IMR-90 (cell line): ENCODE measurements around the gene DLGAP4. TPM values are rescaled to one million over a fixed set of nuclear protein-coding genes. Genes with fewer than 3 reads are reported as not detected.

Source experiments
- ATAC-seq: fragments of 200-7000 bp; cut with Tn5 transposase; 2 replicates; pipeline ENCODE4 v1.9.1; 2020; ENCODE audit warnings: low read depth, mild to moderate bottlenecking, moderate library complexity
- BruUV-seq: library from RNA; stranded (reverse); fragments of 400-500 nt; replicated peaks from 2 replicates; lab custom pipeline; 2021; lab: Mats Ljungman, UMichigan
- CTCF ChIA-PET: fragments of 300-600 bp; formaldehyde crosslinking; extraction: SDS; loops from one replicate; lab custom pipeline; 2021; ENCODE audit warnings: antibody characterized with exemption; lab: Yijun Ruan, JAX
- POLR2A ChIA-PET: fragments of 300-600 bp; sonication (Branson Sonifier 250); formaldehyde crosslinking; loops from one replicate; lab custom pipeline; 2022; ENCODE audit warnings: antibody characterized with exemption; ENCODE audit not compliant: unreplicated experiment; lab: Charles Lee
- DNase-seq: peaks from one replicate; pipeline ENCODE4 v3.0.0; 2013
- H2AFZ ChIP-seq: replicated peaks from 2 replicates; pipeline ENCODE3; 2013; ENCODE audit warnings: low read length, mild to moderate bottlenecking; ENCODE audit not compliant: poor library complexity
- H2AK5ac ChIP-seq: 2 replicates; pipeline ENCODE4 v1.6.1; 2013; ENCODE audit warnings: low read depth, low read length, inconsistent platforms
- H2AK9ac ChIP-seq: replicated peaks from 2 replicates; pipeline ENCODE3; 2013; ENCODE audit warnings: mild to moderate bottlenecking, low read depth, low read length, moderate library complexity; ENCODE audit not compliant: poor library complexity
- H2BK120ac ChIP-seq: 2 replicates; pipeline ENCODE4 v1.6.1; 2013; ENCODE audit warnings: low read depth, low read length, inconsistent platforms
- H2BK15ac ChIP-seq: 3 replicates; pipeline ENCODE4 v1.6.1; 2013; ENCODE audit warnings: low read depth, low read length, inconsistent platforms
- H2BK20ac ChIP-seq: 2 replicates; pipeline ENCODE4 v1.6.1; 2013; ENCODE audit warnings: low read depth, mild to moderate bottlenecking, inconsistent platforms, low read length, moderate library complexity
- H2BK5ac ChIP-seq: 2 replicates; pipeline ENCODE4 v1.6.1; 2013; ENCODE audit warnings: mild to moderate bottlenecking, low read depth, low read length, inconsistent platforms; ENCODE audit not compliant: poor library complexity, severe bottlenecking
- H3K14ac ChIP-seq: replicated peaks from 2 replicates; pipeline ENCODE4 v1.6.1; 2013; ENCODE audit warnings: low read depth, low read length, inconsistent platforms
- H3K18ac ChIP-seq: 2 replicates; pipeline ENCODE4 v1.6.1; 2013; ENCODE audit warnings: low read depth, low read length, control low read depth
- H3K23ac ChIP-seq: 2 replicates; pipeline ENCODE4 v1.6.1; 2013; ENCODE audit warnings: low read depth, low read length, inconsistent platforms
- H3K27ac ChIP-seq: 2 replicates; pipeline ENCODE4 v1.5.1; 2013; ENCODE audit warnings: mild to moderate bottlenecking, control low read depth, low read length; ENCODE audit not compliant: insufficient read depth
- H3K27me3 ChIP-seq: 2 replicates; pipeline ENCODE4 v1.6.1; 2013; ENCODE audit warnings: low read length; ENCODE audit not compliant: control insufficient read depth, insufficient read depth
- H3K36me3 ChIP-seq: 2 replicates; pipeline ENCODE4 v1.6.1; 2013; ENCODE audit warnings: low read length, mixed read lengths; ENCODE audit not compliant: control insufficient read depth, insufficient read depth
- H3K4ac ChIP-seq: 2 replicates; pipeline ENCODE4 v1.6.1; 2013; ENCODE audit warnings: low read depth, low read length, inconsistent platforms
- H3K4me1 ChIP-seq: 2 replicates; pipeline ENCODE4 v1.6.1; 2013; ENCODE audit warnings: low read length, mixed read lengths; ENCODE audit not compliant: control insufficient read depth, insufficient read depth
- H3K4me2 ChIP-seq: 2 replicates; pipeline ENCODE4 v1.6.1; 2013; ENCODE audit warnings: low read depth, mild to moderate bottlenecking, control low read depth, low read length, moderate library complexity
- H3K4me3 ChIP-seq: 2 replicates; pipeline ENCODE4 v1.5.1; 2013; ENCODE audit warnings: low read depth, mild to moderate bottlenecking, control low read depth, low read length, moderate library complexity; ENCODE audit not compliant: insufficient read depth
- H3K56ac ChIP-seq: 2 replicates; pipeline ENCODE4 v1.6.1; 2013; ENCODE audit warnings: low read length, inconsistent platforms; ENCODE audit not compliant: insufficient read depth; ENCODE audit errors: extremely low read depth
- H3K79me1 ChIP-seq, 2 experiments: 2 replicates each; pipeline ENCODE4 v1.6.1; 2013; ENCODE audit warnings: low read length in 2 of 2, inconsistent platforms in 1 of 2, low read depth in 1 of 2
- H3K9ac ChIP-seq: 2 replicates; pipeline ENCODE4 v1.6.1; 2013; ENCODE audit warnings: low read depth, low read length, control low read depth
- H3K9me1 ChIP-seq: 2 replicates; pipeline ENCODE4 v1.6.1; 2013; ENCODE audit warnings: low read length, inconsistent platforms; ENCODE audit not compliant: insufficient read depth
- H3K9me3 ChIP-seq: 2 replicates; pipeline ENCODE4 v1.6.1; 2013; ENCODE audit warnings: low read length; ENCODE audit not compliant: control insufficient read depth, insufficient read depth
- H4K20me1 ChIP-seq: 2 replicates; pipeline ENCODE4 v1.6.1; 2013; ENCODE audit warnings: low read length, inconsistent platforms; ENCODE audit not compliant: insufficient read depth
- H4K5ac ChIP-seq: 2 replicates; pipeline ENCODE4 v1.6.1; 2013; ENCODE audit warnings: mild to moderate bottlenecking, low read depth, low read length, control low read depth
- H4K8ac ChIP-seq, 2 experiments: 2 replicates each; pipeline ENCODE4 v1.6.1; 2013; ENCODE audit warnings: low read depth in 2 of 2, low read length in 2 of 2, control low read depth in 1 of 2, inconsistent platforms in 1 of 2
- H4K91ac ChIP-seq: 2 replicates; pipeline ENCODE4 v1.6.1; 2013; ENCODE audit warnings: low read depth, low read length, inconsistent platforms; ENCODE audit not compliant: insufficient read depth
- CTCF ChIP-seq: conservative IDR thresholded peaks from 2 replicates; pipeline ENCODE4 v1.5.1; 2012; ENCODE audit warnings: mild to moderate bottlenecking, low read depth, low read length, improper control_type of control experiment
- MXI1 ChIP-seq: IDR thresholded peaks from 2 replicates; pipeline ENCODE4 v1.6.1; 2012; ENCODE audit warnings: low read depth, mild to moderate bottlenecking, low read length, moderate library complexity, borderline replicate concordance
- POLR2A ChIP-seq: IDR thresholded peaks from 2 replicates; pipeline ENCODE4 v1.6.1; 2012; ENCODE audit warnings: mild to moderate bottlenecking, low read depth, low read length
- WGBS, 2 experiments: methylation state at CpG; one replicate each; pipeline versions ENCODE4 v1.1.5 to v1.1.7; 2013; ENCODE audit warnings: missing lambda C conversion rate in 2 of 2; ENCODE audit not compliant: insufficient read length in 1 of 2; ENCODE audit errors: extremely low coverage in 2 of 2; 5-methylcytosine and 5-hydroxymethylcytosine counted together
- dilution Hi-C: fragments of 300-500 bp; cut with HindIII; formaldehyde crosslinking; loops from one replicate; pipeline ENCODE4 v1.14.3; 2018; ENCODE audit warnings: low sequenced_read_pairs; ENCODE audit not compliant: unreplicated experiment
- in situ Hi-C: fragments of 300-500 bp; cut with MboI; formaldehyde crosslinking; loops from 3 replicates; pipeline ENCODE4 v1.14.3; 2019; ENCODE audit warnings: low sequenced_read_pairs, inconsistent platforms, mixed read lengths
- intact Hi-C: fragments of 100-400 bp; cut with micrococcal nuclease; formaldehyde crosslinking; loops from 2 replicates; pipeline ENCODE4 v1.10.0; 2022
- polyA plus RNA-seq, 3 experiments: library from polyadenylated mRNA; depleted of rRNA; stranded (reverse); fragments of >200 nt; gene quantifications; 2 replicates each; pipeline ENCODE4 v1.2.3, GENCODE V29; 2012; ENCODE audit warnings: low replicate concordance in 1 of 3
- total RNA-seq: library from RNA; depleted of rRNA; stranded (reverse); fragments of >200 nt; gene quantifications from 2 replicates; pipeline ENCODE4 v1.2.3, GENCODE V29; 2012

Gene DLGAP4
- total and polyA plus RNA-seq, 2 of the 4 experiments (the other 2 are of a cell fraction), result 32.3 to 73.2 TPM

- H3K4ac ChIP-seq, result no peak overlapping the region
- intact Hi-C loops, result no loop called here
- ATAC-seq (no peak), DNase-seq (no peak)
- CTCF ChIA-PET, result no interaction called here
- H3K4me1 ChIP-seq, result no peaks in the 10 kb centered on the region
- no peak overlapping the region for H3K23ac ChIP-seq
- H2AK9ac ChIP-seq, result no peak overlapping the region
- H3K36me3 ChIP-seq, result no peaks in the 10 kb centered on the region
- H2BK15ac ChIP-seq, result no peak overlapping the region
- TF ChIP-seq CTCF (no peak), POLR2A (no peak), MXI1 (no peak)
- no peak overlapping the region for H3K27ac ChIP-seq
- no TSS peak for BruUV-seq
- H3K4me2 ChIP-seq, result no peak overlapping the region
- dilution Hi-C loops, result no loop called here
- in situ Hi-C loops, result no loop called here
- no peak overlapping the region for H2BK5ac ChIP-seq
- H3K9me3 ChIP-seq, result peaks cover 2% of the 10 kb centered on the region; the same call in 1 of the 2 replicates
- no peak overlapping the region for H2BK20ac ChIP-seq
- no peak overlapping the region for H4K8ac ChIP-seq
- H3K9ac ChIP-seq, result no peak overlapping the region
- H3K18ac ChIP-seq, result no peak overlapping the region
- no peak overlapping the region for H4K5ac ChIP-seq
- H3K56ac ChIP-seq, result no peak overlapping the region
- WGBS, 2 experiments, result no CpG with 5 or more reads among the region's 7 CpGs
- no peaks in the 10 kb centered on the region for H3K9me1 ChIP-seq
- no peak overlapping the region for H2AFZ ChIP-seq
- no peak overlapping the region for H3K14ac ChIP-seq
- H2AK5ac ChIP-seq, result no peak overlapping the region
- POLR2A ChIA-PET, result no interaction called here
- no peak overlapping the region for H2BK120ac ChIP-seq
- H4K91ac ChIP-seq, result no peak overlapping the region
- H3K27me3 ChIP-seq, result peaks cover 37% of the 10 kb centered on the region
- H3K79me1 ChIP-seq, result no peaks in the 10 kb centered on the region
- H4K20me1 ChIP-seq, result no peaks in the 10 kb centered on the region
- H3K4me3 ChIP-seq, result no peak overlapping the region
These were observed 93.9 kb downstream of the DLGAP4 start for GRCh38 chr20:36399969-36400545.
